IMR-90 (cell line): ENCODE measurements around the gene ALDH1A2. TPM values are rescaled to one million over a fixed set of nuclear protein-coding genes. Genes with fewer than 3 reads are reported as not detected.
A peak's percentile ranks its signal among the peaks of the same experiment; 100 is the strongest.

Experiments used
- ATAC-seq: fragments of 200-7000 bp; cut with Tn5 transposase; 2 replicates; pipeline ENCODE4 v1.9.1; 2020; ENCODE audit warnings: low read depth, mild to moderate bottlenecking, moderate library complexity
- BruUV-seq: library from RNA; stranded (reverse); fragments of 400-500 nt; replicated peaks from 2 replicates; lab custom pipeline; 2021; lab: Mats Ljungman, UMichigan
- CTCF ChIA-PET: fragments of 300-600 bp; formaldehyde crosslinking; extraction: SDS; loops from one replicate; lab custom pipeline; 2021; ENCODE audit warnings: antibody characterized with exemption; lab: Yijun Ruan, JAX
- POLR2A ChIA-PET: fragments of 300-600 bp; sonication (Branson Sonifier 250); formaldehyde crosslinking; loops from one replicate; lab custom pipeline; 2022; ENCODE audit warnings: antibody characterized with exemption; ENCODE audit not compliant: unreplicated experiment; lab: Charles Lee
- DNase-seq: peaks from one replicate; pipeline ENCODE4 v3.0.0; 2013
- H2AFZ ChIP-seq: replicated peaks from 2 replicates; pipeline ENCODE3; 2013; ENCODE audit warnings: low read length, mild to moderate bottlenecking; ENCODE audit not compliant: poor library complexity
- H2AK5ac ChIP-seq: 2 replicates; pipeline ENCODE4 v1.6.1; 2013; ENCODE audit warnings: low read depth, low read length, inconsistent platforms
- H2AK9ac ChIP-seq: replicated peaks from 2 replicates; pipeline ENCODE3; 2013; ENCODE audit warnings: mild to moderate bottlenecking, low read depth, low read length, moderate library complexity; ENCODE audit not compliant: poor library complexity
- H2BK120ac ChIP-seq: 2 replicates; pipeline ENCODE4 v1.6.1; 2013; ENCODE audit warnings: low read depth, low read length, inconsistent platforms
- H2BK15ac ChIP-seq: 3 replicates; pipeline ENCODE4 v1.6.1; 2013; ENCODE audit warnings: low read depth, low read length, inconsistent platforms
- H2BK20ac ChIP-seq: 2 replicates; pipeline ENCODE4 v1.6.1; 2013; ENCODE audit warnings: low read depth, mild to moderate bottlenecking, inconsistent platforms, low read length, moderate library complexity
- H2BK5ac ChIP-seq: 2 replicates; pipeline ENCODE4 v1.6.1; 2013; ENCODE audit warnings: mild to moderate bottlenecking, low read depth, low read length, inconsistent platforms; ENCODE audit not compliant: poor library complexity, severe bottlenecking
- H3K14ac ChIP-seq: replicated peaks from 2 replicates; pipeline ENCODE4 v1.6.1; 2013; ENCODE audit warnings: low read depth, low read length, inconsistent platforms
- H3K18ac ChIP-seq: 2 replicates; pipeline ENCODE4 v1.6.1; 2013; ENCODE audit warnings: low read depth, low read length, control low read depth
- H3K23ac ChIP-seq: 2 replicates; pipeline ENCODE4 v1.6.1; 2013; ENCODE audit warnings: low read depth, low read length, inconsistent platforms
- H3K27ac ChIP-seq: 2 replicates; pipeline ENCODE4 v1.5.1; 2013; ENCODE audit warnings: mild to moderate bottlenecking, control low read depth, low read length; ENCODE audit not compliant: insufficient read depth
- H3K27me3 ChIP-seq: 2 replicates; pipeline ENCODE4 v1.6.1; 2013; ENCODE audit warnings: low read length; ENCODE audit not compliant: control insufficient read depth, insufficient read depth
- H3K36me3 ChIP-seq: 2 replicates; pipeline ENCODE4 v1.6.1; 2013; ENCODE audit warnings: low read length, mixed read lengths; ENCODE audit not compliant: control insufficient read depth, insufficient read depth
- H3K4ac ChIP-seq: 2 replicates; pipeline ENCODE4 v1.6.1; 2013; ENCODE audit warnings: low read depth, low read length, inconsistent platforms
- H3K4me1 ChIP-seq: 2 replicates; pipeline ENCODE4 v1.6.1; 2013; ENCODE audit warnings: low read length, mixed read lengths; ENCODE audit not compliant: control insufficient read depth, insufficient read depth
- H3K4me2 ChIP-seq: 2 replicates; pipeline ENCODE4 v1.6.1; 2013; ENCODE audit warnings: low read depth, mild to moderate bottlenecking, control low read depth, low read length, moderate library complexity
- H3K4me3 ChIP-seq: 2 replicates; pipeline ENCODE4 v1.5.1; 2013; ENCODE audit warnings: low read depth, mild to moderate bottlenecking, control low read depth, low read length, moderate library complexity; ENCODE audit not compliant: insufficient read depth
- H3K56ac ChIP-seq: 2 replicates; pipeline ENCODE4 v1.6.1; 2013; ENCODE audit warnings: low read length, inconsistent platforms; ENCODE audit not compliant: insufficient read depth; ENCODE audit errors: extremely low read depth
- H3K79me1 ChIP-seq, 2 experiments: 2 replicates each; pipeline ENCODE4 v1.6.1; 2013; ENCODE audit warnings: low read length in 2 of 2, inconsistent platforms in 1 of 2, low read depth in 1 of 2
- H3K9ac ChIP-seq: 2 replicates; pipeline ENCODE4 v1.6.1; 2013; ENCODE audit warnings: low read depth, low read length, control low read depth
- H3K9me1 ChIP-seq: 2 replicates; pipeline ENCODE4 v1.6.1; 2013; ENCODE audit warnings: low read length, inconsistent platforms; ENCODE audit not compliant: insufficient read depth
- H3K9me3 ChIP-seq: 2 replicates; pipeline ENCODE4 v1.6.1; 2013; ENCODE audit warnings: low read length; ENCODE audit not compliant: control insufficient read depth, insufficient read depth
- H4K20me1 ChIP-seq: 2 replicates; pipeline ENCODE4 v1.6.1; 2013; ENCODE audit warnings: low read length, inconsistent platforms; ENCODE audit not compliant: insufficient read depth
- H4K5ac ChIP-seq: 2 replicates; pipeline ENCODE4 v1.6.1; 2013; ENCODE audit warnings: mild to moderate bottlenecking, low read depth, low read length, control low read depth
- H4K8ac ChIP-seq, 2 experiments: 2 replicates each; pipeline ENCODE4 v1.6.1; 2013; ENCODE audit warnings: low read depth in 2 of 2, low read length in 2 of 2, control low read depth in 1 of 2, inconsistent platforms in 1 of 2
- H4K91ac ChIP-seq: 2 replicates; pipeline ENCODE4 v1.6.1; 2013; ENCODE audit warnings: low read depth, low read length, inconsistent platforms; ENCODE audit not compliant: insufficient read depth
- BHLHE40 ChIP-seq: fragments of 150-350 bp; IDR thresholded peaks from 2 replicates; pipeline ENCODE4 v1.6.1; 2016; ENCODE audit warnings: mild to moderate bottlenecking, low read depth, low read length
- MAFK ChIP-seq: IDR thresholded peaks from 2 replicates; pipeline ENCODE4 v1.6.1; 2012; ENCODE audit warnings: low read depth, low read length, improper control_type of control experiment
- whole genome bisulfite sequencing, 2 experiments: methylation state at CpG; one replicate each; pipeline versions ENCODE4 v1.1.5 to v1.1.7; 2013; ENCODE audit warnings: missing lambda C conversion rate in 2 of 2; ENCODE audit not compliant: insufficient read length in 1 of 2; ENCODE audit errors: extremely low coverage in 2 of 2; 5-methylcytosine and 5-hydroxymethylcytosine counted together
- dilution Hi-C: fragments of 300-500 bp; cut with HindIII; formaldehyde crosslinking; loops from one replicate; pipeline ENCODE4 v1.14.3; 2018; ENCODE audit warnings: low sequenced_read_pairs; ENCODE audit not compliant: unreplicated experiment
- in situ Hi-C: fragments of 300-500 bp; cut with MboI; formaldehyde crosslinking; loops from 3 replicates; pipeline ENCODE4 v1.14.3; 2019; ENCODE audit warnings: low sequenced_read_pairs, inconsistent platforms, mixed read lengths
- intact Hi-C: fragments of 100-400 bp; cut with micrococcal nuclease; formaldehyde crosslinking; loops from 2 replicates; pipeline ENCODE4 v1.10.0; 2022
- polyA plus RNA-seq, 3 experiments: library from polyadenylated mRNA; depleted of rRNA; stranded (reverse); fragments of >200 nt; gene quantifications; 2 replicates each; pipeline ENCODE4 v1.2.3, GENCODE V29; 2012; ENCODE audit warnings: low replicate concordance in 1 of 3
- total RNA-seq: library from RNA; depleted of rRNA; stranded (reverse); fragments of >200 nt; gene quantifications from 2 replicates; pipeline ENCODE4 v1.2.3, GENCODE V29; 2012

Gene ALDH1A2
- total and polyA plus RNA-seq, 2 of the 4 experiments (the other 2 are of a cell fraction): not detected

- no peak overlapping the region for H2BK120ac ChIP-seq
- H2BK5ac ChIP-seq: peak overlapping the region; percentile 62
- TF ChIP-seq MAFK (peak; percentile 51), BHLHE40 (no peak)
- H4K91ac ChIP-seq: no peak overlapping the region
- no peak overlapping the region for H3K4ac ChIP-seq
- H2AK5ac ChIP-seq: no peak overlapping the region
- H3K14ac ChIP-seq: no peak overlapping the region
- H2AFZ ChIP-seq: no peak overlapping the region
- H4K20me1 ChIP-seq: no peaks in the 10 kb centered on the region
- in situ Hi-C loops: no loop called here
- H2BK15ac ChIP-seq: no peak overlapping the region
- H3K79me1 ChIP-seq: no peaks in the 10 kb centered on the region
- WGBS, 2 experiments: 40 to 100% methylated on average over 1 of the region's 3 CpGs
- ATAC-seq: no peak
- no peaks in the 10 kb centered on the region for H3K4me1 ChIP-seq
- dilution Hi-C loops: no loop called here
- H3K27ac ChIP-seq: no peak overlapping the region
- no peak overlapping the region for H3K9ac ChIP-seq
- H3K23ac ChIP-seq: no peak overlapping the region
- BruUV-seq: no TSS peak
- H3K18ac ChIP-seq: no peak overlapping the region
- ChIA-PET POLR2A (no interaction called here), CTCF (no interaction called here)
- H3K56ac ChIP-seq: no peak overlapping the region
- H3K27me3 ChIP-seq: no peaks in the 10 kb centered on the region; the same call in 1 of the 2 replicates
- no peak overlapping the region for H4K8ac ChIP-seq
- intact Hi-C loops: no loop called here
- no peak overlapping the region for H4K5ac ChIP-seq
- H3K9me3 ChIP-seq: no peaks in the 10 kb centered on the region
- H3K9me1 ChIP-seq: no peaks in the 10 kb centered on the region
- no peak overlapping the region for H2BK20ac ChIP-seq
- no peak for DNase-seq
- H3K36me3 ChIP-seq: no peaks in the 10 kb centered on the region
- no peak overlapping the region for H3K4me2 ChIP-seq
- H3K4me3 ChIP-seq: no peak overlapping the region
- no peak overlapping the region for H2AK9ac ChIP-seq
Observed at GRCh38 chr15:57946491-57947048, 118.9 kb downstream of the ALDH1A2 start.
